ENCODE data around the gene CCDC183.

The CCDC183 gene

DNA sequence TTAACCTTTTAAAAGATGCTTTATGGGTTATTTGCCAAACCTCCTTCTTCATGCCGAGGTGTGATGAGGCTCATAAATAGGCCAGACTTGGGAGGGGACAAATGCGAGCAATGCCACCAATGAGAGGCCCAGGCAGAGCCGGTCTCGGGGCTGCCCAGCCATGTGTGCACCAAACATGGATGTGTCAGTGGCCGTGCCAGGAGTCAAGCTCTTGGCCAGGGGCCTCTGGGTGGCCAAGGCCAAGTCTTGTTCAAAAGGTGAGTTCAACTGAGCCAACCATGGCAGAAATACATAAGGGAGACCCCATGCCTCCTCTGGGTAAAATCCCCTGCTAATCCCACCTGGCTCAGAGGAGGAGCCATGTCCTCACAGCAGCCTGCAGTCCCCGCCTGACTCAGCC lies 20.9 kb upstream of the CCDC183 start:
- TF ChIP-seq, protein P1, sequence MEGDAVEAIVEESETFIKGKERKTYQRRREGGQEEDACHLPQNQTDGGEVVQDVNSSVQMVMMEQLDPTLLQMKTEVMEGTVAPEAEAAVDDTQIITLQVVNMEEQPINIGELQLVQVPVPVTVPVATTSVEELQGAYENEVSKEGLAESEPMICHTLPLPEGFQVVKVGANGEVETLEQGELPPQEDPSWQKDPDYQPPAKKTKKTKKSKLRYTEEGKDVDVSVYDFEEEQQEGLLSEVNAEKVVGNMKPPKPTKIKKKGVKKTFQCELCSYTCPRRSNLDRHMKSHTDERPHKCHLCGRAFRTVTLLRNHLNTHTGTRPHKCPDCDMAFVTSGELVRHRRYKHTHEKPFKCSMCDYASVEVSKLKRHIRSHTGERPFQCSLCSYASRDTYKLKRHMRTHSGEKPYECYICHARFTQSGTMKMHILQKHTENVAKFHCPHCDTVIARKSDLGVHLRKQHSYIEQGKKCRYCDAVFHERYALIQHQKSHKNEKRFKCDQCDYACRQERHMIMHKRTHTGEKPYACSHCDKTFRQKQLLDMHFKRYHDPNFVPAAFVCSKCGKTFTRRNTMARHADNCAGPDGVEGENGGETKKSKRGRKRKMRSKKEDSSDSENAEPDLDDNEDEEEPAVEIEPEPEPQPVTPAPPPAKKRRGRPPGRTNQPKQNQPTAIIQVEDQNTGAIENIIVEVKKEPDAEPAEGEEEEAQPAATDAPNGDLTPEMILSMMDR (IDR thresholded peaks at IDR 0.05; ENCODE audit: unreplicated experiment in 3 of 3) = no peak
- Mint-ChIP-seq H3K36me3 (ENCODE audit: low read depth) (no peaks in the 10 kb centered on the region), H3K4me1 (peaks cover 19% of the 10 kb centered on the region), H3K27me3 (ENCODE audit: low read depth) (peaks cover 35% of the 10 kb centered on the region), H3K27ac (no peak overlapping the region), H3K9me3 (peaks cover 6% of the 10 kb centered on the region), H3K4me3 (no peak overlapping the region)

DNA sequence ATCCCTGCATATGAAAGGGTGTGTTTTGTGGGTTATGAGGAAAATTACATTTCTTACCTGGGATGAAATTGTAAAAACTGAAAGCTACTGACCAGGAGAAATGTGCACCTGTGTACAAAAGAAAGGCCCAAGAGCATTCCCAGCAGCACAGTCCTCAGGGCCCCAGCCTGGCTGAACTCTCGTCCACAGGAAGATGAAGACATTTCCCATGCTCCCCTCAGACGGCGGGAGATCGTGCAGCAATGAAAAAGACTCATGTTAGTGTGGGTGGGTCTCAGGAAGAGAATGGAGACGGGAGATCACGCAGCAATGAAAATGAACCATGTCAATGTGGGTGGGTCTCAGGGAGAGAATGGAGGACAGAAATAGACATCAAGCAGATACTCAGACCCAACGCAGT lies 19.2 kb upstream of the CCDC183 start:
- no peaks in the 10 kb centered on the region for H3K36me3 Mint-ChIP-seq (ENCODE audit: low read depth)
- H3K9me3 Mint-ChIP-seq = peaks cover 6% of the 10 kb centered on the region
- H3K4me3 Mint-ChIP-seq = no peak overlapping the region
- H3K27me3 Mint-ChIP-seq (ENCODE audit: low read depth) = peaks cover 39% of the 10 kb centered on the region
- TF ChIP-seq, protein P1 (IDR thresholded peaks at IDR 0.05; ENCODE audit: unreplicated experiment in 3 of 3) = no peak
- H3K27ac Mint-ChIP-seq = peak overlapping the region in 2 of 3 experiments; percentile 5 to 7
- H3K4me1 Mint-ChIP-seq = peaks cover 32% of the 10 kb centered on the region

DNA sequence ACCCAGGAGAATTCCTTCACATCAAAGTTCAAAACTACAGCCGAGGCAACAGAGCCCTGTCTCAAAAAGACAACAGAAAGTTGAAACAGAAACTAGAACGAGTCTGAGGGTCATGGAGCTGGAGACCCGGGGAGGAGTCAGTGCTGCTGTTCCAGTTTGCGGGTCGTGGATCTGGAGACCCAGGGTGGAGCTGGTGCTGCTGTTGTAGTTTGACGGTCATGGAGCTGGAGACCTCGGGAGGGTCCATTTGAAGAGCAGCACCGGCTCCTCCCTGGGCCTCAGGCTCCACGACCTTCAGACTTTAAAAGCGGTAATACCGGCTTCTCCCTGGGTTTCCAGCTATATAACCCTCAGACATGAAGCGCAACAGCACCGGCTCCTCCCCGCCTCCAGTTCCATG lies 18.8 kb upstream of the CCDC183 start:
- H3K4me3 Mint-ChIP-seq = no peak overlapping the region
- TF ChIP-seq, protein P1 (IDR thresholded peaks at IDR 0.05; ENCODE audit: unreplicated experiment in 3 of 3) = no peak
- no peaks in the 10 kb centered on the region for H3K36me3 Mint-ChIP-seq (ENCODE audit: low read depth)
- peak overlapping the region in 2 of 3 experiments; percentile 5 to 7 for H3K27ac Mint-ChIP-seq
- H3K9me3 Mint-ChIP-seq = peaks cover 6% of the 10 kb centered on the region
- H3K27me3 Mint-ChIP-seq (ENCODE audit: low read depth) = peaks cover 39% of the 10 kb centered on the region
- peaks cover 36% of the 10 kb centered on the region for H3K4me1 Mint-ChIP-seq

DNA sequence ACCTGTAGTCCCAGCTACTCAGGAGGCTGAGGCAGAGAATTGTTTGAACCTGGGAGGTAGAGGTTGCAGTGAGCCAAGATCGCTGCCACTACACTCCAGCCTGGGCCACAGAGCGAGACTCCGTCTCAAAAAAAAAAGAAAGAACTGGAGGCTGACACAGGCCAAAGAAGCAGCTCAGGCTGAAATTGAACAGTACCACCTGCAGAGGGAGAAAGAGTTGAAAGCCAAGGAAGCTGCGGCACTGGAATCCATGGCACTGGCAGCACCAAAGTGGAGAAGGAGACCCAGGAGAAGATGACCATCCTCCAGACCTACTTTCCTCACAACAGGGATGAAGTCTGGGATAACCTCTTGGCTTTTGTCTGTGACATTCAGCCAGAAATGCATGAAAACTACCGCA lies 16.3 kb upstream of the CCDC183 start:
- peaks cover 6% of the 10 kb centered on the region for H3K9me3 Mint-ChIP-seq

DNA sequence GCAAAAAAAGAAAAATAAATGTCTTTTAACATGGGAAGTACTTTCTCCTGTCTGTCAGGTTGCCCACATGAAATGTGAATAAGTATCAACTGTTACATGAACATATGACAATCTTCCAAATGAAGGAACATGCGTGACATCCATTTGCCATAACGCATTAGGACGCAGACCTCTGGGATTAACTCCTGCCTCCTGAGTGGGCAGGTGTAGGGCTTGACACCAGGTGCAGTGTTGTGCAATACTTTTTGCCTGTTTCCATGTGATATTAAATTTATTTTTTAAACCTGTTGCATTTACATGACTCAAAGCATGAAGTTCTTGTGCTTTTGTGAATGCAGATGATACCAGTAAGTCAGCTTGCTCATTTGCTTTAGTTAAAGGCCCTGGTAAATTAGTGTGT lies 13.7 kb upstream of the CCDC183 start:
- H3K27ac Mint-ChIP-seq = no peak overlapping the region
- TF ChIP-seq, protein P1 (IDR thresholded peaks at IDR 0.05; ENCODE audit: unreplicated experiment in 3 of 3) = no peak
- H3K4me1 Mint-ChIP-seq = peaks cover 41% of the 10 kb centered on the region
- peaks cover 45% of the 10 kb centered on the region for H3K27me3 Mint-ChIP-seq (ENCODE audit: low read depth)
- no peak overlapping the region for H3K4me3 Mint-ChIP-seq
- no peaks in the 10 kb centered on the region for H3K36me3 Mint-ChIP-seq (ENCODE audit: low read depth)
- peaks cover 6% of the 10 kb centered on the region for H3K9me3 Mint-ChIP-seq

More for the DNA sequence above, 16.3 kb upstream of the CCDC183 start:
- peaks cover 44% of the 10 kb centered on the region for H3K4me1 Mint-ChIP-seq
- TF ChIP-seq, protein P1 (IDR thresholded peaks at IDR 0.05; ENCODE audit: unreplicated experiment in 3 of 3) = no peak
- no peaks in the 10 kb centered on the region for H3K36me3 Mint-ChIP-seq (ENCODE audit: low read depth)
- no peak overlapping the region for H3K4me3 Mint-ChIP-seq
- peaks cover 36% of the 10 kb centered on the region for H3K27me3 Mint-ChIP-seq (ENCODE audit: low read depth)
- peak overlapping the region in 1 of 3 experiments; percentile 58 for H3K27ac Mint-ChIP-seq

DNA sequence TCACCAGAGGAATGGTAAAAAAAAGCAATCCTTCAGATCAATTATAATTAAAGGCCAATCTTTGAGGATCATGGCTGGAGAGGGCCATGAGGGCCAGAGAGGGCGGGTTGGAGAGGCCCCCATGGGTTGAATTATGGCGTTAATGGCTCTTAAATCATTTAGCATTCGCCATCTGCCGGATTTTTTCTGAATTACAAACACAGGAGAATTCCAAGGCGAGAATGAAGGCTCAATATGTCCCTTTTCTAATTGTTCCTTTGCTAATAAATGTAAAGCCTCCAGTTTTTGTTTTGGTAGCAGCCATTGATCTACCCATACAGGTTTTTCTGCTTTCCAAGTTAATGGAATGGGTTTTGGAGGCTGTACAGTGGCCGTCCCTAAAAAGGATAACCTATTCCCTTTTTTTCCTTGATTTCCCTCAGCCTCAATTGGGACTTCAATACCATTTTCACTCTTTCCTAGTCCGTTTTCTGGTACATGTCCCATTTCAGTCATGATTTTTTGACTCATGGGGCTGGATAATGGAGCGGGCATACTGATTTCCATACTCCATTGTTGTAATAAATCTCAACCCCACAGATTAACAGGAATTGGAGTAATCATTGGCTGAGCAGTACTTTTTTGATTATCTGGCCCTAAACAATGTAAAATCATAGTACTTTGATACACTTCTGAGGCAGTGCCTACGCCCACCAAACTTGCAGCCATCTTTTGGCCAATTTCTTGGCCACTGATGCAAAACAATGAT lies 11.7 kb upstream of the CCDC183 start:
- H3K9me3 Mint-ChIP-seq = no peaks in the 10 kb centered on the region
- H3K36me3 Mint-ChIP-seq (ENCODE audit: low read depth) = no peaks in the 10 kb centered on the region
- H3K4me1 Mint-ChIP-seq = peaks cover 53% of the 10 kb centered on the region
- H3K27me3 Mint-ChIP-seq (ENCODE audit: low read depth) = peaks cover 31% of the 10 kb centered on the region
- no peak overlapping the region for H3K27ac Mint-ChIP-seq
- TF ChIP-seq, protein P1 (IDR thresholded peaks at IDR 0.05; ENCODE audit: unreplicated experiment in 3 of 3) = peak; percentile 56 to 61 (median 59)
- no peak overlapping the region for H3K4me3 Mint-ChIP-seq

Measured in nephron (organoid).